Activated effector memory CD4-positive, alpha-beta T cell treated with Interleukin-2 at 50 U/mL for 16 hours (primary cell): ENCODE data around the gene NEK7.
"Not testable (repeated sequence)": the region's sequence is repeated elsewhere in the genome, so short reads cannot be mapped to it uniquely, and the experiment has no call there.

Experiments
- DNase-seq: peaks from one replicate; pipeline ENCODE4 v3.0.0-alpha.2; 2020

Gene NEK7

DNA sequence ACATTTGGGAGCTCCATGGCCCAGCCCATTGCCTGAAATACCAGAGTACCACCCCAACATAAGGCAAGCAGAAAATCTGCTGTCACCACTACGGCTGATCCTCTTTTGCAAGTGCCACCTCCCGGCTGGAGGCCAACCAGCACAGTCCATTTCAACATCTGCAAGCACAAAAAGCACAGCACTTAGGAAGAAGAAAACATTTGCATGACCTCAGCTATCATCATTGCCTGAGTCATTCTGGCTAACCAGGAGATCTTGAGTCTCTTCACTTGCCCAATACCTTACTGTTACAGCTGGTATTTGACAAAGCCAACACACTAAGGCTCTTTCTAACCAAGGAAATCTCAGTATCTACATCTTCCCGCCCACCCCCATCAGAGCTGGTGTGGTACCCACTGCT is 55.9 kb downstream of the NEK7 start:
- no peak for DNase-seq

DNA sequence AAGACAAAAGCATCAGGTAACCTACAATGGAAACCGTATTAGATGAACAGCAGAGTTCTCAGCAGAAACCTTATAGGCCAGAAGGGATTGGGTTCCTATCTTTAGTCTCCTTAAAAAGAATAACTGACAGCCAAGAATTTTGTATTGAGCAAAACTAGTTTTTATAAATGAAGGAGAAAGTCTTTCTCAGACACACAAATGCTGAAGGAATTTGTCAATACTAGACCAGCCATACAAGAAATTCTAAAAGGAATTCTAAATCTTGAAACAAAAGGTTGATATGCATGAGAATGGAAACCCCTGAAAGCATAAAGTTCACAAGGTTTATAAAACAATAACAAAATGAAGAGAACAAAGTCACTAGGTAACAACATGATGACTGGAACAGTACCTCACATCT is 58.1 kb downstream of the NEK7 start:
- DNase-seq, result no peak

DNA sequence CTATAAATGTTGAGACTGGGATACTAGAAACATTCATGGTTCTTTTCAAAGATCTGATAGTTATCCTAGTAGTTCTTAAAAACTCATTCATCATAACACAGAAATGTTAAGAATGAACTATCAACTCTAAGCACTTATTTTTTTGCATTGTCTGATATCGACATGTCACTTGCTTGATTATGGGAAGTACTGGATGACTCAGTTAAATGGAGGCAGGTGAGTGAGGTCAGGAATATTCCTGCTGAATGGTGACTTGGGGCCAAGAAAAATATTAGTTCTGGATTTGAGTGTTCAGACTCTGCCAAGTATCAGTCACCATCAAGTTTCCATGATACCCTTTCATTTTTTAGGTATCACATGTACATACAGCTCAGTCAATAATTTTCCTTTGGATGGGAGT is 63.6 kb downstream of the NEK7 start:
- DNase-seq, result no peak

DNA sequence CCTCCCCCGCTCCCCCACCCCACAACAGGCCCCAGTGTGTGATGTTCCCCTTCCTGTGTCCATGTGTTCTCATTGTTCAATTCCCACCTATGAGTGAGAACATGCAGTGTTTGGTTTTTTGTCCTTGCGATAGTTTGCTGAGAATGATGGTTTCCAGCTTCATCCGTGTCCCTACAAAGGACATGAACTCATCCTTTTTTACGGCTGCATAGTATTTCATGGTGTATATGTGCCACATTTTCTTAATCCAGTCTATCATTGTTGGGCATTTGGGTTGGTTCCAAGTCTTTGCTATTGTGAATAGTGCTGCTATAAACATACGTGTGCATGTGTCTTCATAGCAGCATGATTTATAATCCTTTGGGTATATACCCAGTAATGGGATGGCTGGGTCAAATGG is 70.2 kb downstream of the NEK7 start:
- DNase-seq, result not testable (repeated sequence)

DNA sequence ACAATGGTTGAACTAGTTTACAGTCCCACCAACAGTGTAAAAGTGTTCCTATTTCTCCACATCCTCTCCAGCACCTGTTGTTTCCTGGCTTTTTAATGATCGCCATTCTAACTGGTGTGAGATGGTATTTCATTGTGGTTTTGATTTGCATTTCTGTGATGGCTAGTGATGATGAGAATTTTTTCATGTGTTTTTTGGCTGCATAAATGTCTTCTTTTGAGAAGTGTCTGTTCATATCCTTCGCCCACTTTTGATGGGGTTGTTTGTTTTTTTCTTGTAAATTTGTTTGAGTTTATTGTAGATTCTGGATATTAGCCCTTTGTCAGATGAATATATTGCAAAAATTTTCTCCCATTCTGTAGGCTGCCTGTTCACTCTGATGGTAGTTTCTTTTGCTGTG is 70.7 kb downstream of the NEK7 start:
- DNase-seq, result not testable (repeated sequence)

DNA sequence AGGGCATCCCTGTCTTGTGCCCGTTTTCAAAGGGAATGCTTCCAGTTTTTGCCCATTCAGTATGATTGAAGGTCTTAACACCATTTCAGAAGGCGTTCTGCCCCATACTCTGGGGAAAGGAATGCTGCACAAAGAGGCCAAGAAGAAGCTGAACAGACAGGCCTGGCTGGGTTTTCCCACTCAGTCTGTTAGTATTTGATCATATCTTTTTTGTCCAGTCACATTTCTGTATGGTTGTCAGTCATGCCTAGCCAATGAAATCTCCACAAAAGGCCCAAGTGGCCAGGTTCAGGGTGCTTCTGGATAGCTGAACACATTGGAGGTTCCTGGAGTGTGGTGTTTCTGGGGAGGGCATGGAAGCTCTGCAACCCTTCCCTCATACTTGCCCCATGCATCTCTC is 72.1 kb downstream of the NEK7 start:
- no peak for DNase-seq

DNA sequence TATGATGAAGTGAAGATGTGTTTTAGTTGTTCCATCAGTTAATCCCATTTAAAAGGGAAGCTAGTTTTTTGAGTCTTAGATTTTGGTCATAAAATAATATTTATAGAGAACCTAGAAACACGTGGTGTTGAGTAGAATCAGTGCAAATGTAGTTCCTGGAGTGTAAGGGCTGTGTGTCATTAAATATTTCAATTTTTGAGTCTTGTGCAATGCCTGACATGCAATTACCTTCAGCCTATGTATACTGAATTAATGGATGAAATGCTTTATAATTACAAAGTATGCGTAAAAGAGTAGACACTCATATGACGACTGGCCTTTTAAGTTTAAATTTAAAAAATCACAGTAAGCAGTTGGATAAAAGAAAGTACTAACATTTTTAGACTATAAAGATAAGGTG is 75.0 kb downstream of the NEK7 start:
- DNase-seq, result no peak

DNA sequence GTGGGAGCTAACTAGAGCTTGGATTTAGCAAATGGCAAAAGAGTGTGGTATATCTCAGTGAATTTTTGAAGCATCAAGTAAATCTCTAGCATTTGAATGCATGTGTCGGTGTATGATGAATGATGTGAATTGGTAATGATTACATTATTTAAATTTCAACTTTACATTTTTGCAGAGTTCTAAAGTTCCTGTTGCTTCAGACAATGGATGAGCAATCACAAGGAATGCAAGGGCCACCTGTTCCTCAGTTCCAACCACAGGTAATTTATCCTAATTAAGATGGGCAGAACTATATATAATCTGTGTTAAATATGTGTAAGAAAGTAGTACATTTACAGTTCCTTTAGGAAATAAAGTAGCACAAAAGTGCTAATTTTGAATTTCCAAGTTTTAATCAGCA is 75.6 kb downstream of the NEK7 start:
- DNase-seq, result no peak

DNA sequence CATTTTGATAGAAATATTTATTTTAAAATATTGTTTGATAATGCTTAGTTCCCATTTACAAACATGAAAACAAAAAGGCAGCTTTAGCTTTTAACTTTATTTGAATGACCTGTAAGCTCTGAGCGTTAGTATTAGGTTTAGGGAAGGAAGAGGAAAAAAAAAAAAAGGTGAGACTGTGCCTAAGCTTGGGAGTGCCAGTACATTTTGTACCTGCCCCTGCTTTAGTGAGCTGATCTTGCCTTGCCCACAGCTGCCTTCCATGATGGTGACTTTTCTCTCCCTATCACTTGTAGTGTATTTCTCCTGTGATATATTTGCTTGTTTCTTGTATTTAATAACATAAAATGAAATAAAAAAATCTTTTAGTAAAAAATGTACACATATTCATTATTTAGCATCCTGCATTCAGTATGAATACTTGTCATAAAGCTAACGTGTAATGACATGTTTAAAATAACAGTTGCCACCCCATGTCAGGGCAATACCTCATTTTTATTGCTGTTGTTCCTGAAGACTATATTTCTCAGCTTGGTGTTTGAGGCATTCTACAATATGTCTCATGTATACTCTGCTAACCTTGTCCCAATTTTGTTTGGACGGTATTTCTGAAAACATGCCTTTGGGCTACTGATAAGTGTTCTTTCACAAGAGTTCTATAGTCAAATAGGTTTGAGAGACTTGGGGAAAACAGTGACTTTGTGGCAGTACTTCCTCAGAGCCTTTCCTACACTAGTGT is 76.3 kb downstream of the NEK7 start:
- no peak for DNase-seq

DNA sequence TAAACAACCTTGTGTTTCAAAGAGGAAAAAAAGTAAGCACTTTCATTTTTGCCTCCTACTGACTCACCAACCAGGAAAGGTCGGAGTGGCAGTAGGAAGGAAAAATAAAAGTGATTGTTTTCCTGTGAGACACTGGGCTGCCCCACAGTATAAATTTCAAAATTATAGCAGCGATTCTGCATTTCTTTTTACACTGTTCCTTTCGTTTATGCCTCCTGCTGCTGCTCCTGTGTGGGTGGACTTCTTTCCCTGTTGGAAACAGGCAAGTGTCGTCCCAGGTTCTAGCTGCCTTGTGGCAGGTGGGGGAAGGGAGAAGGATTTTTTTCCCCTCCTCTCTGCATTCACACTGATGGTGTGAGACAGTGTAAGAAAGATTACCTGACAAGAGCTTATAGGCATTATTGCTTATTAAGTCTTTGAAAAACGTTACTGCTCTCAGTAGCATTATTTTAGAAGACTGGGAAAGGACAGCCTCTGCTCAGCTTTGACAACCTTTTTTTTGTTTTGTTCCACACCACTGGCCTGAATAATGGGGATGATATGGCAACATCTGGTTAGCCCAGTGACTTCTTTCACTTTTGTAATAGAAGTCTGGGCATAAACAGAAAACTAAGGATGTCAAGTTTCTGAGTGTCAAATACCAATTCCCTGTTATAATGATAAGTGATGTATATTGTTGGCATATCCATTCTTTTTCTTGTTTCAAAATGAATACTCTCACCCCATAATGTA is 77.9 kb downstream of the NEK7 start:
- DNase-seq, result no peak

DNA sequence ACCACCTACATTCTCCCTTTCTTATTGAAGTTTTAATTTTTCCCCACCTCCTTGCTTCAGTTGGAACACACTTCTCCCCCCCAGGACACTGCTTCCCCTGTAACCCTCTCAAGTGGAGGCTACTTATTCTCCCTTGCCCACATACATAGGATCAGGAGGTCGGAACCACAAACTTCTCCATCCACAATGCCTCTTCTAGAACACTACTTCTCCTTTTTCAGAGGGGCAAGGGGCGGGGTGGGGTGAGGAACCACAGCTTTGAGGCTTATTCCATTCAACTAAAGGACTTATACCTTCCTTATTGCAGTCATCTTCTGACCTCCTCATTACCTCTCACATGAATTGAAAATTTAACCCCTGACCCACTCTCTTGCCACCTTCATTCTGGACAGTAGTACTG is 81.3 kb downstream of the NEK7 start:
- DNase-seq, result no peak

DNA sequence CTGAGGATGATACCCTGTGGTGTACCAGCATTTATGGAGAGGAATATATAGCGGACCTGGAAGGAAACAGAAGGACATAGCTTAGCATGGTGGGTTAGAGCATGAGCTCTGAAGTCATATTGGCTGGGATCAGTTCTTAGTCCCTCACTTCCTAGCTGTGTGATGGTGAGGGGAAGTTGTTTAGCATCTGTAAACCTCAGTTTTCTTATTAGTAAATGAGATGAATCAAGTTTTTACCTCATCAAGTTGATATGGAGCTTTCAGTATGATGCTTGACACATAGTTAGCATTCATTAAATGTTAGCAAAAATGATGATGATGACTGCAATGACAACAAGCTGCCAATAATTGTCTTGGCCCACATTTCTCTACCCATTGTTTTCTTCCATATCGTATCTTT is 84.8 kb downstream of the NEK7 start:
- no peak for DNase-seq

DNA sequence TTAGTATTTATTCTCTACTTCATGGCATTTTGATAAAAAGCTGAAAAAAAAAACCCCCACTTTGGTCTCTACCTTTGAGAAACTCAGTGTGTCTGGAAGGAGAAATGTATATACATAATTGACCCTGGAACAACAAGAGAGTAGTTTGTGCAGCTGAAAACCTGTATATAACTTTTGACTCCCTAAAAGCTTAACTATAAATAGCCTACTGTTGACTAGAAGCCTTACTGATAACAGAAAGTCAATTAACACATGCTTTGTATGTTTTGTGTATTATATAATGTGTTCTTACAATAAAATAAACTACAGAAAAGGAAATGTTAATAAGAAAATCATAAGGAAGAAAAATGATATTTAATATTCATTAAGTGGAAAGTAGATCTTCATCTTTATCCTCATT is 88.0 kb downstream of the NEK7 start:
- DNase-seq, result no peak

DNA sequence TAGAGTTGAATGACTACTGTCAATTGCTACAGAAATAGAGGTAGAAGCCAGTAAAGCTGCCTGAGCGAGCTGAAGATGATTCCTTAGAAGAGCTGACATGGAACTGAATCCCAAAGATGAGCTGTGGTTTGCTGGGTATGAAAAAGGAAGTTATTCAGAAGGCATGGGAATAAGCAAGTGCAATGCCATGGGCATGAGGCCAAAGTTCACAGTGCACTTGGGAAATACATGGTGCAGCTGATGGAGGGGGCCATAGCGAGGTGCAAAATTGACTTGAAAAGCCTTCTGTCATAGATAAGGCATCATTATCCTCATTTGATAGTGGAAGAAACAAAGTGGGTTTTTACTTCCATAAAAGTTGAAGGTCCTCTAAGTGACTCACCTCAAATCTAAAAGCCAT is 88.6 kb downstream of the NEK7 start:
- DNase-seq, result no peak

DNA sequence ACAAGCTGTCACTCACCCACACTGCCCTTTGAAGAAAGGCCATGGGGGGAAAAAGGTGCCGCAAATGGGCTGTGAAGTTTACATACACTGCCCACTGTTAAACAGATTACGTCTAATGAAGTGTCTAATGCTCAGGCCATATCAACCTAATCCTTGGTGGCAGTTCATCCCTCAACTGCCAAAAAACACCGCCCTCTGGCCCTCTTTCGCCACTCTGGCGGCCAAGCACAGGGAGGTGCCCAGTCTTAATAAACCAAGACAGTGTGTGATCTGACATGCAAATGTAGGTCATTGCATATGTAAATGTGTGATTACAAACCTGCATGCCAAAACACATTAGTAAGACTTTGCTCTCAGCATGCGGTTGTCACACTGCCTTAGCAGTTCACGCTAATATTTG is 89.5 kb downstream of the NEK7 start:
- DNase-seq, result no peak

DNA sequence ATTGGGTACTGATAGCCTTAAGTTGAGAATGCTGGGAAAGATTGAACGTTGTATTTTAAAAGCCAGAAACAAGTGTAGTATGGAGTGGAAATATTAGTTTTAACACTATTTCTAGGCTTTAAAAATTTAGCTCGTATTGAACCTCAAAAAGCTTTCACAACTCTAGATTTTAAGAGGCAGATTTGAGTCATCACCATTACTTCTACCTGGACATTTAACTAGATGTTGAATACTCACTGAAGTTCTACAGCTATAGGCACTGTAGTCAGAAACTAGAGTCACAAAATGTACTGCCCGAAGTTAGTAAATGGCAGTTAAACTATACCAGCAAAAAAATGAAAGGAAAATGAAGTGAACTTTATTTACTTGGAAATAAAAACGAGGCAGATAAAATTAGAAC is 96.5 kb downstream of the NEK7 start:
- no peak for DNase-seq

DNA sequence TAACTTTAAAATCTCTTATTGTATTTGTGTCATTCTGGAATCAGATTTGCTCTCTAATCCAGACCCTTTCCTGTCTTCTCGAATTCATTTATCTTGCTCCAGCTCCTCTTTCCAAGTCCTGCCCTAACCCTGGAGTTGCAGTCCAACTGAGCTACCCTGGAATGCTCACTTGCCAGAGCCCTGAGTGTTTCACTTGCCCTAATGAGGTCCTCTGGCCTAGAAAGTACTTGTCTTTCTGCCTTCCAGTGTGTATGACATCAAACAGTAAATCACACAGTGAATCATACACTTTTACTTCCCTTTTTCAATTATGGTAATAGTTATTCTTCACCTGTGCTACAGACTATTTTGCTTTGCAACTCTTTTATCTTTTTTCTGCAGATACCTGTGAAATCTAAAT is 96.9 kb downstream of the NEK7 start:
- no peak for DNase-seq

DNA sequence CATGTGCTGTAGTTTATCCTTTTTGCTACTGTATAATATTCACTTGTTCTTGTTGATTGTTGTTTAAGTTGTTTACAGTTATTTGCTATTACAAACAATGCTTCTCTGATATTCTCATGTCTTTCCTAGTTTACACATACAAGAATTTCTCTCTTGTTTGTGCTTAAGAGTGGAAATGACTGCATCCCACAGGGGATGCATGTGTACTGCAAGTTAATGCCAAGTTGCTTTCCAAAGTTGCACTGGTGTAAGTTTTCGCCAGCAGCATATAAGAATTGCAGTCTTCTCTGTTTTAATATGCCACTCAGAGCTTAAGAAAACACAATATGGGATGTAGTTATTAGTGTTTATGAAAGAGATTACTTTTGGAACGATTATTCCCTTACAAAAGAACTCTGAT is 97.7 kb downstream of the NEK7 start:
- no peak for DNase-seq

DNA sequence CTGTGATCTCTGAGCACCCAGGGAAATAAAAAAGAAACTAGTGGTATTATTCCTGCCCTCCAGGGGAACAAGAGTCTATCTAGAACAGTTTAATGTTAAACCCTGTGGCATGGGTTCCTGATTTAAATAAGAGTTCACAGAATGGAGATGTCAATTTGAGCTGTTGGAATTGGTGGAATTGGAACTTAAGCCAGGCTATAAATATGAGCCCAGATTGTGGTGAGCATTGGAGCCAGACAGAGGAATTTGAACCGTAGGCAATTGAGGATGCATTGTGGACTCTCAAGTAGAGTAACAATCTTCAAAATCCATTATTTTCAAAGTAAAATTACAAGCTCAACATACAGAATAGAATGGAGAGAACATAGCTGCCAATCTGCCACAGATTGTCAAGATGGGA is 98.2 kb downstream of the NEK7 start:
- no peak for DNase-seq

DNA sequence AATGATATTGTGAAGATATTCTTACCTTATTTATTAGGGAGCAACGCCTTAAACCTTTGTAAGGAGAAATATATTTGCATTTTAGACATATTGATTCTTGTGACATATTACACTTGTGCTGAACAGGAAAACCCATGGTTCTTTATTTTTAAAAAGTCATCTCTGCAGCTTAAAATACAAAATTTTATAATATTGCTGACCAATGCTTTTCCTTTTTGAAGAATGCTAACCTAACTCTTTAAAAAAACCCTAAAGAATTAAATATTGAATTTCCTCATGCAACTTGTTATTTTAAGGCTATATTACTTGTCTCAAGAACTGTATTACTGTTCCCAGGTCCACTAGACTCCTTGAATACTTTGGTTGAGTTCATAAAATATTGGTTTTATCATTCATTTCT is 99.0 kb downstream of the NEK7 start:
- DNase-seq, result no peak

DNA sequence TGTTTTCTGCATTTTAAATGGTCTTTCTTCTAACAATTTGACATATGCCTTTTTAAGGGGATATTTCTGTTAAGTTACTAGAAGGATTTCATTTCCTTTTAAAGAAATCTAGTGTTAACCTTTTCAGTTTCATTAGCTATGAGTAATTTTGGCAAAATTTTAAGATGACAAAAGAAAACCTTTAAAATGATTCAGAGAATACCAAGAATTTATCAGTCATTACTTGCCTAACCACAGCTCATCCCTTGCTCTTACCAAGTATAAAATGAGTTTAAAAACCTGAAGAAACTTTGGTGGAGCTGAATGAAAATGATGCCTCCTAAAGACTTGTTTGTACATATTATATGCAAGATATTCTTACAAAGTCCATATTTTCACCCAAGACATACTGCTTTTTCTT is 101.7 kb downstream of the NEK7 start:
- no peak for DNase-seq

DNA sequence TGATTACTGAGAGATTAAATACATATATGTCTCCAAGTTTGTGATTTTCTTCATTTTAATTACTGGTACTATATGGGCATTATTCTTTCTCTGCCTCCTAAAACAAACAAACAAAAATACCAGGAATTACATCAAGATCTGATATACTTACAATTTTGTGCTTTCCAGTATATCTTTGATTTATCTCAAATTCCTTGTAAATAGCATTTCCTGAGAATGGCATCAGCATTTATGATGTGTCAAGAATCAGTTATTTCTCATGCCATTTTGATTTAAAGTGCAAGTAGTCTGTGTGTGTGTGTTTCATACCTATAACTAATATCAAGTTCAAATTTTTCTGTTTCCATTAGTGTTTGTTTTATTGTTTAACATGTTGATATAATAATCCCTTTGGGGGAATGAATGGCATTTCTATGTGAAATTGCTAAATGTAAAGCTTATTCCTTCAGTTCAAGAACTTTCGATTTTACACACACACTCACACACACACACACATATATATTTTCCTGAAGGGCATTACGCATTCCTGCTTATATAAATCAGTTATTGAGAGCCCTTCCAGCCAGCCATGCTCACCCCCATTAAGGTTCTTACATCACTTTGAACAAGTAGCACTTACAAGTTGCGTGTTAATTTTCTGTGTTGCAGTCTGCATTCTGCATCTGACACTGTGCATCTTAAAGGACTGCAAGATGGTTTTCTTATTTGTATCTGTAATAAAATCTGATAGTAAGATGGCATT is 102.7 kb downstream of the NEK7 start:
- no peak for DNase-seq

DNA sequence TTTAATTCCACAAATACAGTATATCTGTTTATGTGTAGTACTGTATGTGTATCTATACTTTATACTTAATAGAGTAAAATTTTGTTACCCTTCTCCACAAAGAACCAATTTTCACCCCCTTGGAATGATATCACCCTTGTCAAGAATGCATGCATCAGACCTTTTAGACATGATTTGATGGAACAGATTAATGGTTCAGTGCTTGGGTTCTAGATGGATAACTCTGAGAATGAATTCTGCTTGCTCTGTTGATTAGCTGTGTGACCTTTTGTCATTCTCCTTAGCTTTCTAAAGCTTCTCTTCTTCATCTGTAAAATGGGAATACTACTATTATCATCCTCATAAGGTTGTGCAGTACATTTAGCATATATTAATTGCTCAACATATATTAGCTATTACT is 105.1 kb downstream of the NEK7 start:
- DNase-seq, result no peak

DNA sequence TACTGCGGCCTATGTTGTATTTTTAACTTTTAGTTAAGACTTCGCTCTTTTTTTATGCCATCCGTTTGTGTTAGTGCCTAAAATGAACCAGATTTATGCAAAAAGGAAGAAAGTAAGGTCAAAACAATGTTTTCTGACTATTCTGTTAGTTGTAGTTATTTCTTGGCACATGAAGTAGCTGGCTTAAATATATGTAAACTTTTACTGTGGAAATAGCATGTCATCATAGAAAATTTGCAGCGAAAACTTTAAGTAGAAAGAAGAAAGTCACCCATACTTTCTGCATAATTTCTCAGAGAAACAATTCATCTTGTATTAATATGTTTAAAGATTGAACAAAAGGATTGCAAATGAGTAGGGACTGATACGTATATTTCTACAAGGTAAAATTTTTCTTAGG is 106.4 kb downstream of the NEK7 start:
- DNase-seq, result no peak
